Lower leg skin (tissue), 4 donors: ENCODE data around the gene SPARC. TPM values are rescaled to one million over a fixed set of nuclear protein-coding genes. Genes with fewer than 3 reads are reported as not detected.

Source experiments
- DNase-seq, 2 donors: peaks; one replicate each; pipeline ENCODE4 v3.0.0-alpha.2; 2019; ENCODE audit warnings: low spot score in 2 of 2
- H3K4me3 ChIP-seq: fragments of 200-600 bp; sonication (generic); 2 replicates; pipeline ENCODE4 v1.5.1; 2017; ENCODE audit warnings: mild to moderate bottlenecking, low read depth; ENCODE audit not compliant: poor library complexity, severe bottlenecking
- POLR2A ChIP-seq, 2 donors: fragments of 450-650 bp; IDR thresholded peaks; one replicate each; pipeline ENCODE4 v1.6.1; 2016 to 2017; ENCODE audit warnings: antibody characterized with exemption in 2 of 2, mild to moderate bottlenecking in 1 of 2, moderate library complexity in 1 of 2
- WGBS, 2 donors: methylation state at CpG; one replicate each; pipeline ENCODE4 v1.1.5; 2018; 5-methylcytosine and 5-hydroxymethylcytosine counted together
- intact Hi-C: fragments of 100-400 bp; cut with DNase I; formaldehyde crosslinking; loops from one replicate; pipeline ENCODE4 v1.15.0; 2023; ENCODE audit warnings: low total_unique reads
- total RNA-seq, 4 donors: library from RNA; depleted of rRNA; stranded (reverse); fragments of >200 nt; gene quantifications; one replicate each; pipeline ENCODE4 v1.1.0, GENCODE V29; 2016
- TF ChIP-seq, protein P1 (sequence below), 3 donors: fragments of 450-650 bp; IDR thresholded peaks; one replicate each; pipeline ENCODE4 v1.5.1; 2016; ENCODE audit warnings: antibody characterized with exemption in 3 of 3, mild to moderate bottlenecking in 3 of 3, moderate library complexity in 2 of 3

Gene SPARC
- total RNA-seq, 4 donors from 2014 or later = 133 to 494 (median 213) TPM

DNA sequence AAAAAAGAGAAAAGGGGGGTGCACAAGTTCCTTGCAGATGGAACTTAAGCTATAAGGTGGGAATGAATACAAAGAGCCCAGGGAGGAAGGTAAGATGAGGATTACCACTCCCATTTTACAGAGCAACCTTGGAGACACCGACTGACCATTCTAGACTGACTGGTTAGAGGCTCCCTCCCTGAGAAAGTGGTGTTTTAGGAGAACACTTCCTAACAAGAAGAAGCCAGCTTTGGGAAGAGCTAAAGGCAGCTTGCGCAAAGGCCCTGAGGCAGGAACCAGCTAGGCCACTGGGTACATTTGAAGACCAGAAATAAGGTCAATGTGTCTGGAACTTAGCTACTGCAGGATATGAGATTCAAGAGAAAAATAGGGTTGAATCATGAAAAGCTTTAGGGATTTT, 38.6 kb downstream of the SPARC start:
- TF ChIP-seq, protein P1, sequence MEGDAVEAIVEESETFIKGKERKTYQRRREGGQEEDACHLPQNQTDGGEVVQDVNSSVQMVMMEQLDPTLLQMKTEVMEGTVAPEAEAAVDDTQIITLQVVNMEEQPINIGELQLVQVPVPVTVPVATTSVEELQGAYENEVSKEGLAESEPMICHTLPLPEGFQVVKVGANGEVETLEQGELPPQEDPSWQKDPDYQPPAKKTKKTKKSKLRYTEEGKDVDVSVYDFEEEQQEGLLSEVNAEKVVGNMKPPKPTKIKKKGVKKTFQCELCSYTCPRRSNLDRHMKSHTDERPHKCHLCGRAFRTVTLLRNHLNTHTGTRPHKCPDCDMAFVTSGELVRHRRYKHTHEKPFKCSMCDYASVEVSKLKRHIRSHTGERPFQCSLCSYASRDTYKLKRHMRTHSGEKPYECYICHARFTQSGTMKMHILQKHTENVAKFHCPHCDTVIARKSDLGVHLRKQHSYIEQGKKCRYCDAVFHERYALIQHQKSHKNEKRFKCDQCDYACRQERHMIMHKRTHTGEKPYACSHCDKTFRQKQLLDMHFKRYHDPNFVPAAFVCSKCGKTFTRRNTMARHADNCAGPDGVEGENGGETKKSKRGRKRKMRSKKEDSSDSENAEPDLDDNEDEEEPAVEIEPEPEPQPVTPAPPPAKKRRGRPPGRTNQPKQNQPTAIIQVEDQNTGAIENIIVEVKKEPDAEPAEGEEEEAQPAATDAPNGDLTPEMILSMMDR (IDR thresholded peaks at IDR 0.05) = no peak
- no peak for TF ChIP-seq POLR2A (IDR thresholded peaks at IDR 0.05)
- H3K4me3 ChIP-seq = no peak overlapping the region
- DNase-seq = no peak
- intact Hi-C loops = loop anchor here (10.0 kb wide), 1 partner anchor 93 kb away; no protein-coding TSS in a partner anchor
- WGBS, 2 donors = 69 to 76% methylated on average over 2 of the region's 2 CpGs

DNA sequence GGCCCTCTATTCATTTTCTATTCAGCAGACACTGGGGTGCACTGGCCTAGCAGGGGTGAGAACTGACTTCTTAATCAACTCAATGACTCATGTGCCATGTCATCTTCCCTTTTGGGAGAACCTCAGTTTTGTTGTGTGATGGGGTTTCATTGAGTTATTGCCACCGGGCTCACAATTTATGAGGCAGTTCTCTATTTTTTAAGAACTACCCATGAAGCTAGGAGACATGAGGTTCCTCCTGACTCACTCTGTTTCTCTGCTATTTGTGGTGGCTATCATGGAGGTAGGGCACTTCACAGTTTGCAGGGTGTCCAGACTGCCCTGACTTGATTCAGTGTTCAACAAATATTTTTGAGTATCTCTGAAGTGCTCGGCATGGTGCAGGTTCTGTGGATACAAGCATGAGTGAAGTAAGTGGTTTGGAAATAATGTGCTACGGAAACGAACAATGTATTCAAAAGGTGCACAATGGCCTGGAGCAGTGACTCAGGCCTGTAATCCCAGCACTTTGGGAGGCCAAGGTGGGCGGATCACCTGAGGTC, 39.3 kb downstream of the SPARC start:
- no peak for DNase-seq
- WGBS, 2 donors = 54 to 81% methylated on average over 5 of the region's 5 CpGs
- H3K4me3 ChIP-seq = no peak overlapping the region
- intact Hi-C loops = loop anchor here (10.0 kb wide), 1 partner anchor 93 kb away; no protein-coding TSS in a partner anchor
- no peak for TF ChIP-seq POLR2A (IDR thresholded peaks at IDR 0.05)
- TF ChIP-seq, protein P1 (IDR thresholded peaks at IDR 0.05) = no peak

DNA sequence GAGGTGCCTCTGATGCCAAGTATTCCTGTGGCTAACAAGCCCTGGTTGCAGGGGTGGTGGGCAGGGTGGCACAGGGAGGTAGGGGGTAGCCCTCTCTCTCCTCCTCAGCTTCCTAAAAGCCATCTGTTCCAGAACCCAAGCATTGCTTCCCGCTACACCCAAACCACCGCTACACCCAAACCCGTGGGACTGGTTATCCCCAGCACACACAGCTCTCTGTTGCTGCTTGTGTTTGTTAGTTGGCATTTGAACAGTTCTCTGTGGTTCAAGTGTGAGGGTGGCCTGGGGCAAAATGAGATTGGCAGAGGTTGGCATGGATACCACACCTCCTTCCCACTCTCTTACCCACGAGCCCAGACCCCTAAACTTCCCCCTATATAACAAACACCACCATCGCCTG, 40.4 kb downstream of the SPARC start:
- intact Hi-C loops = loop anchor here (10.0 kb wide), 1 partner anchor 92 kb away; no protein-coding TSS in a partner anchor
- no peak overlapping the region for H3K4me3 ChIP-seq
- no peak for DNase-seq
- no peak for TF ChIP-seq POLR2A (IDR thresholded peaks at IDR 0.05)
- TF ChIP-seq, protein P1 (IDR thresholded peaks at IDR 0.05) = no peak
- 44 to 64% methylated on average over 5 of the region's 5 CpGs for WGBS, 2 donors

DNA sequence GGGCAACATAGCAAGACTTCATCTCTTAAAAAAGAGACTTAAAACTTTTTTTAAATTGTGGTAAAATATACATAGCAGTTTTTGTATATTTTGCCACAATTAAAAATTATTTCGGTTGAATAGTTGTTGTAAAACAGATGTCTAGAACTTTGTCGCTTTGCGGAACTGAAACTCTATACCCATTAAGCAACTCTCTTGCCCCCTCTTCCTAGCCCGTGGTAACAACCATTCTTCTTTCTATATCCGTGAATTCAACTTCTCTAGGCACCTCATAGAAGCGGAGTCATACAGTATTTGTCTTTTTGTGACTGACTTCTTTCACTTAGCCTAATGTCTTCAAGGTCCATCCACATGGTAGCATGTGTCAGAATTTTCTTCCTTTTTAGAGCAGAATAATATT, 43.3 kb downstream of the SPARC start:
- TF ChIP-seq, protein P1 (IDR thresholded peaks at IDR 0.05) = no peak
- TF ChIP-seq POLR2A (IDR thresholded peaks at IDR 0.05) = no peak
- WGBS, 2 donors = 78 to 80% methylated on average over 6 of the region's 6 CpGs
- no peak for DNase-seq
- intact Hi-C loops = loop anchor here (10.0 kb wide), 1 partner anchor 89 kb away; no protein-coding TSS in a partner anchor
- no peak overlapping the region for H3K4me3 ChIP-seq

DNA sequence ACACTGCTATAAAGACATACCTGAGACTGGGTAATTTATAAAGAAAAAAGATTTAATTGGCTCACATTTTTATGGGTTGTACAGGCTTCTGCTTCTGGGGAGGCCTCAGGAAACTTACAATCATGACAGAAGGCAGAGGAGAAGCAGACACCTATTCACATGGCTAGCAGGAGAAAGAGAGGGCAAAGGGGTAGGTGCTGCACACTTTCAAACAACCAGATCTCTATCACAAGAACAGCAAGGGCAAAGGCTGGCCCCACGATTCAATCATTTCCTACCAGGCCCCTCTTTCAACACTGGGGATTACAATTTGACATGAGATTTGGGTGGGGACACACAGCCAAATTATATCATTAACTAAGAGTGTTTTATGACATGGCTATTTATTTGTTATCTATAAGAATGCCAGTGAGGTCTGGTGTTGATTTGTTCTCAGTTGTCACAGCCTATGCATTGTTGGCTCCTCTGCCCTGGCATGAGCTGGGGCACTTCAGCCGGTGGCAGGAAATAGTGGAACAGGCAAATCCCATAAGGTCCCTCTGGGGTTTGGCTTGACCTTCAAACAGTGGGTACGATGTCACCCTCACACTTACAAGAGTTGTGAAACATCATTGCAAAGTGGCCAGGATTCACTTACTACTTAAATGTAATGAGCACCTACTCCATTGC, 44.1 kb downstream of the SPARC start:
- TF ChIP-seq, protein P1 (IDR thresholded peaks at IDR 0.05) = no peak
- no peak for TF ChIP-seq POLR2A (IDR thresholded peaks at IDR 0.05)
- 51 to 58% methylated on average over 3 of the region's 3 CpGs for WGBS, 2 donors
- intact Hi-C loops = loop anchor here (10.0 kb wide), 1 partner anchor 88 kb away; no protein-coding TSS in a partner anchor
- H3K4me3 ChIP-seq = no peak overlapping the region
- no peak for DNase-seq
